ENCODE measurements around the gene SP140L. TPM values are rescaled to one million over a fixed set of nuclear protein-coding genes. Genes with fewer than 3 reads are reported as not detected.
"Not testable (repeated sequence)": the region's sequence is repeated elsewhere in the genome, so short reads cannot be mapped to it uniquely, and the experiment has no call there.

The SP140L gene
- total and polyA plus RNA-seq, 2 donors: 11.9 to 26.5 TPM

DNA sequence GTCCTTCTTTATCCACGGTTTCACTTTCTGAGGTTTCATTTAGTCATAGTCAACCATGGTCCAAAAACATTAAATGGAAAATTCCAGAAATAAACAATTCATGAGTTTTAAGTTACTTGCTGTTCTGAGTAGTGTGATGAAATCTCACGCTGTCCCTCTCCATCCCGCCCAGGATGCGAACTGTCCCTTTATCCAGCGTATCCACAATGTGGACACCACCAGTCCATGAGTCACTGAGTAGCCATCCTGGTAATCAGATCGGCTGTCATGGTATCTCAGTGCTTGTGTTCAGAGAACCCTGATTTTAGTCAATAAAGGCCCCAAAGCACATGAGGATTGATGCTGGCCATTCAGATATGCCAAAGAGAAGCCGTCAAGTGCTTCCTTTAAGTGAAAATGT lies 3.7 kb downstream of the SP140L start:
- peaks cover 0 to 3% of the 10 kb centered on the region in 2 donors for H3K9me3 ChIP-seq (ENCODE audit: control insufficient read depth in 2 of 2, insufficient read depth in 1 of 2, low read length in 1 of 2)
- WGBS: 97% methylated on average over 7 of the region's 7 CpGs
- H3K4me1 ChIP-seq (ENCODE audit: control insufficient read depth in 2 of 2, insufficient read depth in 2 of 2, low read length in 2 of 2): peaks cover 5 to 15% of the 10 kb centered on the region in 2 donors
- DNase-seq (ENCODE audit: low read depth in 6 of 9, low spot score in 9 of 9): no peak
- H3K36me3 ChIP-seq (ENCODE audit: control insufficient read depth in 2 of 2, insufficient read depth in 2 of 2, low read length in 1 of 2): no peaks in the 10 kb centered on the region
- H3K4me3 ChIP-seq (ENCODE audit: low read length in 2 of 2): no peak overlapping the region
- no peaks in the 10 kb centered on the region for H3K27me3 ChIP-seq (ENCODE audit: control insufficient read depth in 2 of 2, insufficient read depth in 1 of 2, low read length in 1 of 2)
- no peak overlapping the region for H3K27ac ChIP-seq (ENCODE audit: low read depth in 1 of 2, low read length in 1 of 2)

DNA sequence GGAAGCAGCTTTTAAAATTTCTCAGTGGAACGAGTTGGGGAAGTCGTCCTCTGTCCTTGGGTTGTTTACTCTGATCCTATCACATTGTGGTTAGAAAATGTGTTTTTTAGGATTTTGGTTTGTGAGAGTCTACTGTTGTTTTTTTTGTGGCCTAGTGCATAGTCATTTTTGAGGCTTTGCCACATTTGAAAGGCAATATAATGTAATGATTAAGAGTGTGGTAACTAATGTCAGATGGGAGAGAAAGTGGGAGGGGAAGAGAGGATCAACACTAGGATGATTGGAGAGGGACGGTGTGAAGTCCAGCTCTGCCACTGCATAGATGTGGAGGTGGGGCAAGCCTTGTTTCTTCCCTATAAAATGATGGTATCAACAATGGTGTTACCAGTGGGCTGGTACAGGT lies 8.5 kb downstream of the SP140L start:
- H3K27me3 ChIP-seq (ENCODE audit: control insufficient read depth in 2 of 2, insufficient read depth in 1 of 2, low read length in 1 of 2): no peaks in the 10 kb centered on the region
- peaks cover 0 to 2% of the 10 kb centered on the region in 2 donors for H3K4me1 ChIP-seq (ENCODE audit: control insufficient read depth in 2 of 2, insufficient read depth in 2 of 2, low read length in 2 of 2)
- no peak overlapping the region for H3K4me3 ChIP-seq (ENCODE audit: low read length in 2 of 2)
- 24% methylated on average over 3 of the region's 3 CpGs for WGBS
- no peak for DNase-seq (ENCODE audit: low read depth in 6 of 9, low spot score in 9 of 9)
- H3K9me3 ChIP-seq (ENCODE audit: control insufficient read depth in 2 of 2, insufficient read depth in 1 of 2, low read length in 1 of 2): no peaks in the 10 kb centered on the region
- no peaks in the 10 kb centered on the region for H3K36me3 ChIP-seq (ENCODE audit: control insufficient read depth in 2 of 2, insufficient read depth in 2 of 2, low read length in 1 of 2)
- no peak overlapping the region for H3K27ac ChIP-seq (ENCODE audit: low read depth in 1 of 2, low read length in 1 of 2)

DNA sequence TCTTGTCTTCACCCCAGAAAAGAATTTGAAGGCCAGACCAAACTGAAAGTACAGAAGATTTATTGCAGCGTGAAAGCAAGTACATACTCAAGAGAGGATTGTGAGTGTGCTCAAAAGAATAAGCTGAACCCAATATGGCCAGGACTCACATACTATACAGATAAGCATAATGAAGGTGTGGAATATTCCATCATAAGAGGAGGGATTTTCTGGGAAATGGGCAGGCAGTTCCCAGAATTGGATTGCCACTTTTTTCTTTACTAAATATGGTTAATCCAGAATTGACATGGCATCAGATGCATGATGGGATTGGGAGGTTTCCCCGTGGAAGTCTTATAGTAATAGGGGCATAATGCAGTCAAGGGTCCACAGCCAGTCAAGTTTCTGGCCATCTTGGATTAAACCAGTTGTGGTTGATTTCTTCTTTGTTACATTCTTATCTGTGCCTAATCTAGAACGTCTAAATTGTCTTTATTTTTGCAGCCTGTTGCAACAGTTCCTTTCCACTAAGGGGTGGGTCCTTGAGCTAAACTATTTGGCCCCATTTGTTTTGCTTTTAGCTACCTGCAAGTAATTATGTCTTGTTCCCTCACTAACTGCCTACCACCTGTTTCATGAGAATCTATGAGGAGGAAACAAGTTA lies 9.0 kb downstream of the SP140L start:
- DNase-seq (ENCODE audit: low read depth in 6 of 9, low spot score in 9 of 9): no peak
- no peak overlapping the region for H3K4me3 ChIP-seq (ENCODE audit: low read length in 2 of 2)
- peaks cover 0 to 2% of the 10 kb centered on the region in 2 donors for H3K4me1 ChIP-seq (ENCODE audit: control insufficient read depth in 2 of 2, insufficient read depth in 2 of 2, low read length in 2 of 2)
- H3K27ac ChIP-seq (ENCODE audit: low read depth in 1 of 2, low read length in 1 of 2): peak overlapping the region in 1 of 2 donors; percentile 42
- no peaks in the 10 kb centered on the region for H3K27me3 ChIP-seq (ENCODE audit: control insufficient read depth in 2 of 2, insufficient read depth in 1 of 2, low read length in 1 of 2)
- no peaks in the 10 kb centered on the region for H3K36me3 ChIP-seq (ENCODE audit: control insufficient read depth in 2 of 2, insufficient read depth in 2 of 2, low read length in 1 of 2)
- 71% methylated on average over 3 of the region's 3 CpGs for WGBS
- no peaks in the 10 kb centered on the region for H3K9me3 ChIP-seq (ENCODE audit: control insufficient read depth in 2 of 2, insufficient read depth in 1 of 2, low read length in 1 of 2)

DNA sequence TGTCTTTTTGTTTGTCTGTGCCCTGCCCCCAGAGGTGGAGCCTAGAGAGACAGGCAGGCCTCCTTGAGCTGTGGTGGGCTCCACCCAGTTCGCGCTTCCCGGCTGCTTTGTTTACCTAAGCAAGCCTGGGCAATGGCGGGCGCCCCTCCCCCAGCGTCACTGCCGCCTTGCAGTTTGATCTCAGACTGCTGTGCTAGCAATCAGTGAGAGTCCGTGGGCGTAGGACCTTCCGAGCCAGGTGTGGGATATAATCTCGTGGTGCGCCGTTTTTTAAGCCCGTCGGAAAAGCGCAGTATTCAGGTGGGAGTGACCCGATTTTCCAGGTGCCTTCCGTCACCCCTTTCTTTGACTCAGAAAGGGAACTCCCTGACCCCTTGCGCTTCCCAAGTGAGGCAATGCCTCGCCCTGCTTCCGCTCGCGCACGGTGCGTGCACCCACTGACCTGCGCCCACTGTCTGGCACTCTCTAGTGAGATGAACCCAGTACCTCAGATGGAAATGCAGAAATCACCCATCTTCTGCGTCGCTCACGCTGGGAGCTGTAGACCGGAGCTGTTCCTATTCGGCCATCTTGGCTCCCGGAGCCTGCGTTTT lies 15.0 kb downstream of the SP140L start:
- H3K36me3 ChIP-seq (ENCODE audit: control insufficient read depth in 2 of 2, insufficient read depth in 2 of 2, low read length in 1 of 2); H3K4me3 ChIP-seq (ENCODE audit: low read length in 2 of 2); DNase-seq (ENCODE audit: low read depth in 6 of 9, low spot score in 9 of 9); H3K27ac ChIP-seq (ENCODE audit: low read depth in 1 of 2, low read length in 1 of 2); H3K9me3 ChIP-seq (ENCODE audit: control insufficient read depth in 2 of 2, insufficient read depth in 1 of 2, low read length in 1 of 2); H3K4me1 ChIP-seq (ENCODE audit: control insufficient read depth in 2 of 2, insufficient read depth in 2 of 2, low read length in 2 of 2); H3K27me3 ChIP-seq (ENCODE audit: control insufficient read depth in 2 of 2, insufficient read depth in 1 of 2, low read length in 1 of 2): not testable (repeated sequence)
- WGBS: 97% methylated on average over 33 of the region's 33 CpGs

DNA sequence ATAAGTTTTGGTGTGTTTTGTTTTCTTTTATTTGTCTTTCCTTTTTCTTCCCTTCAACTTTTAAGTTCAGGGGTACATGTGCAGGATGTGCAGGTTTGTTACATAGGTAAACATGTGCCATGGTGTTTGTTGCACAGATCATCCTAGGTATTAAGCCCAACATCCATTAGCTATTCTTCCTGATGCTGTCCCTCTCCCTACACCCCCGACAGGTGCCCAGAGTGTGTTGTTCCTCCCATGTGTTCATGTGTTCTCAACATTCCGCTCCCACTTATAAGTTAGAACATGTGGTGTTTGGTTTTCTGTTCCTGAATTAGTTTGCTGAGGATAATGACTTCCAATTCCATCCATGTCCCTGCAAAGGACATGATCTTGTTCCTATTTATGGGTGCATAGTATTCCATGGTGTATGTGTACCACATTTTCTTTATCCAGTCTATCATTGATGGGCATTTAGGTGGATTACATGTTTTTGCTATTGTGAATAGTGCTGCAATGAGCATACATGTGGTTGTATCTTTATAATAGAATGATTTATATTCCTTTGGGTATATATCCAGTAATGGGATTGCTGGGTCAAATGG lies 16.1 kb downstream of the SP140L start:
- H3K27ac ChIP-seq (ENCODE audit: low read depth in 1 of 2, low read length in 1 of 2); DNase-seq (ENCODE audit: low read depth in 6 of 9, low spot score in 9 of 9); H3K36me3 ChIP-seq (ENCODE audit: control insufficient read depth in 2 of 2, insufficient read depth in 2 of 2, low read length in 1 of 2); H3K4me3 ChIP-seq (ENCODE audit: low read length in 2 of 2); H3K4me1 ChIP-seq (ENCODE audit: control insufficient read depth in 2 of 2, insufficient read depth in 2 of 2, low read length in 2 of 2); H3K27me3 ChIP-seq (ENCODE audit: control insufficient read depth in 2 of 2, insufficient read depth in 1 of 2, low read length in 1 of 2): not testable (repeated sequence)
- 98% methylated on average over 2 of the region's 2 CpGs for WGBS
- H3K9me3 ChIP-seq (ENCODE audit: control insufficient read depth in 2 of 2, insufficient read depth in 1 of 2, low read length in 1 of 2): peaks cover 2 to 11% of the 10 kb centered on the region in 2 donors

DNA sequence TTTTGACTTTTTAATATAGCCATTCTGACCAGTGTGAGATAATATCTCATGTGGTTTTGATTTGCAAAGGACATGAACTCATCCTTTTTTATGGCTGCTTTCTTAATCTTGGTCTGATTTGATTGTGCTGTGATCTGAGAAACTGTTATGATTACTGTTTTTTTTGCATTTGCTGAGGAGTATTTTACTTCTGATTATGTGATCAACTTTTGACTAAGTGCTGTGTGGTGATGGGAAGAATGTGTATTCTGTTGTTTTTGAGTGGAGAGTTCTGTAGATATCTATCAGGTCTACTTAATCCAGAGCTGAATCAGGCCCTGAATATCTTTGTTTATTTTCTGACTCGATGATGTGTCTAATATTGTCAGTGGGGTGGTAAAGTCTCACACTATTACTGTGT lies 16.8 kb downstream of the SP140L start:
- H3K36me3 ChIP-seq (ENCODE audit: control insufficient read depth in 2 of 2, insufficient read depth in 2 of 2, low read length in 1 of 2): peaks cover 2% of the 10 kb centered on the region in 2 donors

DNA sequence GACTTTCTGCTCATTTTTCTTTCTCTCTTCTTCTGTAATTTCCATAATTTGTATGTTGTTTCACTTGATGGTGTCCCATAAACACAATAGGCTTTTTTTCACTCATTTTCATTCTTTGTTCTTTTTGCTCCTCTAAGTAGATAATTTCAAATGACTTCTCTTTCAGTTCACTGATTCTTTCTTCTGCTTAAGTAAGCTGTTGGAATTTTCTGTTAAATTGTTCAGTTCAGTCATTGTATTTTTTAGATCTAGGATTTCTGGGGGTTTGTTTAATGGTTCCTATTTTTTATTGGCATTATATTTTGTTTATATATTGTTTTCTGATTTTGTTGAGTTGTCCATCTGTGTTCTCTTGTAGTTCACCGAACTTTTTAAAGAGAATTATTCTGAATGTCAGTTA lies 19.5 kb downstream of the SP140L start:
- no peak overlapping the region for H3K4me3 ChIP-seq (ENCODE audit: low read length in 2 of 2)
- H3K4me1 ChIP-seq (ENCODE audit: control insufficient read depth in 2 of 2, insufficient read depth in 2 of 2, low read length in 2 of 2): peaks cover 0 to 2% of the 10 kb centered on the region in 2 donors
- no peaks in the 10 kb centered on the region for H3K27me3 ChIP-seq (ENCODE audit: control insufficient read depth in 2 of 2, insufficient read depth in 1 of 2, low read length in 1 of 2)
- H3K27ac ChIP-seq (ENCODE audit: low read depth in 1 of 2, low read length in 1 of 2): no peak overlapping the region
- no peak for DNase-seq (ENCODE audit: low read depth in 6 of 9, low spot score in 9 of 9)
- H3K36me3 ChIP-seq (ENCODE audit: control insufficient read depth in 2 of 2, insufficient read depth in 2 of 2, low read length in 1 of 2): peaks cover 2% of the 10 kb centered on the region in 2 donors
- 98% methylated on average over 1 of the region's 1 CpG for WGBS
- H3K9me3 ChIP-seq (ENCODE audit: control insufficient read depth in 2 of 2, insufficient read depth in 1 of 2, low read length in 1 of 2): peaks cover 2 to 11% of the 10 kb centered on the region in 2 donors

More for the DNA sequence above, 16.8 kb downstream of the SP140L start:
- no peak for DNase-seq (ENCODE audit: low read depth in 6 of 9, low spot score in 9 of 9)
- Histone ChIP-seq H3K27ac (ENCODE audit: low read depth in 1 of 2, low read length in 1 of 2) (no peak overlapping the region), H3K4me3 (ENCODE audit: low read length in 2 of 2) (no peak overlapping the region), H3K9me3 (ENCODE audit: control insufficient read depth in 2 of 2, insufficient read depth in 1 of 2, low read length in 1 of 2) (peaks cover 2 to 11% of the 10 kb centered on the region in 2 donors), H3K4me1 (ENCODE audit: control insufficient read depth in 2 of 2, insufficient read depth in 2 of 2, low read length in 2 of 2) (peaks cover 0 to 2% of the 10 kb centered on the region in 2 donors), H3K27me3 (ENCODE audit: control insufficient read depth in 2 of 2, insufficient read depth in 1 of 2, low read length in 1 of 2) (no peaks in the 10 kb centered on the region)
- 91% methylated on average over 1 of the region's 1 CpG for WGBS

DNA sequence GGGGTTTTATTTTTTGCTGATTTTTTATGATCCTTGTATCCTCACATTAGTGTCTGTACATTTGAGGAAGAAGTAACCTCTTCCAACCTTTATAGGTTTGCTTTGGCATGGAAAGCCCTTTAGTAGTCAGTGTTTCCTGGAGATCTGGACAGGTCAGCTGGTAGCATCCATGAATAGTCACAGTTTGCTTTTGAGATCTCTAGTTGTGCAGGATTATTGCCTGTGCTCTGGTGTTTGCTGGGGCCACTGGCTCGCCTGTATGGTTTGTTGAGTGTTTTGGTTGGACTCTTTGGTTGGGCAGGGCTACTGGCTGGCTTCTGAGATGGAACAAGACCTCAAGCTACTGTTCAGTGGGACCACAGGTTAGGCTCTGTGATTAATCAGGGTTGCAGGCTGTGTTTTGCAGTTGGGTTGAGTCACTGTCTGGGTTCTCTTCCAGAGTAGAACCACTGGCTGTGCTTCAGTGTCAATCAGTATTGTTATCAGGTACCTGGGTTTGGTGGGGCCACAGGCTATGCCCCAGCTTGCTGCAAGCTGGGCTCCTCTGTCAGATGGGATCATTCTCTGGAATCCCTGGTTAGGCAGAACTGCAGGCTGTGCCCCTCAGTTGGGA lies 20.0 kb downstream of the SP140L start:
- H3K27ac ChIP-seq (ENCODE audit: low read depth in 1 of 2, low read length in 1 of 2): no peak overlapping the region
- H3K36me3 ChIP-seq (ENCODE audit: control insufficient read depth in 2 of 2, insufficient read depth in 2 of 2, low read length in 1 of 2): peaks cover 2% of the 10 kb centered on the region in 2 donors
- WGBS: 98% methylated on average over 1 of the region's 1 CpG
- DNase-seq (ENCODE audit: low read depth in 6 of 9, low spot score in 9 of 9): no peak
- peaks cover 2 to 11% of the 10 kb centered on the region in 2 donors for H3K9me3 ChIP-seq (ENCODE audit: control insufficient read depth in 2 of 2, insufficient read depth in 1 of 2, low read length in 1 of 2)
- peaks cover 0 to 2% of the 10 kb centered on the region in 2 donors for H3K4me1 ChIP-seq (ENCODE audit: control insufficient read depth in 2 of 2, insufficient read depth in 2 of 2, low read length in 2 of 2)
- H3K27me3 ChIP-seq (ENCODE audit: control insufficient read depth in 2 of 2, insufficient read depth in 1 of 2, low read length in 1 of 2): no peaks in the 10 kb centered on the region
- no peak overlapping the region for H3K4me3 ChIP-seq (ENCODE audit: low read length in 2 of 2)

Data from thymus (tissue), 11 donors.